Measurements from ENCODE around the gene DRC7.

GRCh38 chr16:57693550-57693949 lies 1.1 kb upstream of the DRC7 start:
- TF ChIP-seq POLR2A (IDR thresholded peaks at IDR 0.05) (no peak), CTCF (IDR thresholded peaks at IDR 0.05) (no peak), EP300 (IDR thresholded peaks at IDR 0.05) (no peak)
